HepG2 (cell line): ENCODE results near the gene TNPO3. TPM values are rescaled to one million over a fixed set of nuclear protein-coding genes. Genes with fewer than 3 reads are reported as not detected.

Experiments
- ATAC-seq: fragments of 200-7000 bp; cut with Tn5 transposase; 3 replicates; pipeline ENCODE4 v1.9.1; 2020; ENCODE audit warnings: mild to moderate bottlenecking, moderate library complexity
- BruUV-seq: library from RNA; stranded (reverse); fragments of 400-500 nt; replicated peaks from 2 replicates; lab custom pipeline; 2021; lab: Mats Ljungman, UMichigan
- CTCF ChIA-PET: fragments of 300-600 bp; formaldehyde crosslinking; extraction: SDS; loops from one replicate; lab custom pipeline; 2021; ENCODE audit warnings: low total read pairs, inconsistent platforms, low intra/inter-chr PET ratio; lab: Yijun Ruan, JAX
- POLR2A ChIA-PET: fragments of 350-600 bp; sonication (Branson Sonifier 250); formaldehyde crosslinking; loops from one replicate; lab custom pipeline; 2020; ENCODE audit warnings: antibody characterized with exemption, inconsistent platforms; lab: Yijun Ruan, JAX
- DNase-seq: peaks from one replicate; pipeline ENCODE4 v3.0.0-alpha.2; 2015; ENCODE audit warnings: low spot score
- FAIRE-seq: peaks from 3 replicates; lab custom pipeline; 2011; peaks lifted over from hg19 to GRCh38; lab: Jason Lieb, UNC
- H2AFZ ChIP-seq: one replicate; pipeline ENCODE4 v1.6.1; 2011; ENCODE audit warnings: low read length, inconsistent platforms
- H3K27ac ChIP-seq: fragments of 300-600 bp; 3 replicates; pipeline ENCODE4 v1.8.0; 2011; ENCODE audit warnings: mixed run types, mild to moderate bottlenecking, mixed read lengths, low read length, inconsistent platforms; ENCODE audit not compliant: insufficient read depth; ENCODE audit errors: extremely low read length
- H3K27me3 ChIP-seq, 2 experiments: fragments of 200-600 bp in 1 of 2; 2 replicates in 1 of 2; 3 replicates in 1 of 2; pipeline versions ENCODE4 v1.6.0 to v1.8.0; 2011; ENCODE audit warnings: low read length in 2 of 2, mild to moderate bottlenecking in 2 of 2, moderate library complexity in 2 of 2, inconsistent platforms in 1 of 2; ENCODE audit not compliant: insufficient read depth in 2 of 2, control insufficient read depth in 1 of 2
- H3K36me3 ChIP-seq, 2 experiments: fragments of 200-600 bp in 1 of 2; replicated peaks in 1 of 2; 2 replicates in 1 of 2; 3 replicates in 1 of 2; pipeline versions ENCODE4 v1.5.1 to v1.8.0; 2011; ENCODE audit warnings: low read length in 2 of 2, inconsistent platforms in 1 of 2; ENCODE audit not compliant: insufficient read depth in 2 of 2, control insufficient read depth in 1 of 2
- H3K4me1 ChIP-seq: 2 replicates; pipeline ENCODE4 v1.5.1; 2012; ENCODE audit warnings: low read length, inconsistent platforms; ENCODE audit not compliant: insufficient read depth
- H3K4me2 ChIP-seq: 2 replicates; pipeline ENCODE4 v1.6.0; 2011; ENCODE audit warnings: low read depth, low read length, inconsistent platforms
- H3K4me3 ChIP-seq, 3 experiments: fragments of 200-600 bp in 1 of 3; sonication (generic), shearing (Covaris generic) in 1 of 3; replicated peaks in 1 of 3; 2 replicates each; pipeline ENCODE4 v1.5.1; 2011 to 2016; ENCODE audit warnings: low read length in 3 of 3, inconsistent platforms in 2 of 3, low read depth in 2 of 3, mild to moderate bottlenecking in 2 of 3, control low read depth in 1 of 3, mixed read lengths in 1 of 3; ENCODE audit not compliant: insufficient read depth in 1 of 3
- H3K79me2 ChIP-seq: one replicate; pipeline ENCODE4 v1.6.1; 2011; ENCODE audit warnings: low read length, inconsistent platforms; ENCODE audit not compliant: insufficient read depth
- H3K9ac ChIP-seq: 2 replicates; pipeline ENCODE4 v1.6.0; 2011; ENCODE audit warnings: mild to moderate bottlenecking, low read depth, low read length, inconsistent platforms; ENCODE audit not compliant: insufficient read depth
- H3K9me3 ChIP-seq: 2 replicates; pipeline ENCODE4 v1.5.1; 2012; ENCODE audit warnings: mild to moderate bottlenecking, low read length
- H4K20me1 ChIP-seq: 2 replicates; pipeline ENCODE4 v1.6.0; 2011; ENCODE audit warnings: inconsistent platforms, mild to moderate bottlenecking, low read length, moderate library complexity; ENCODE audit not compliant: insufficient read depth
- AGO1 ChIP-seq: fragments of 200-400 bp; formaldehyde crosslinking; IDR thresholded peaks from 2 replicates; pipeline ENCODE4 v1.6.1; 2017; ENCODE audit warnings: mild to moderate bottlenecking, low read depth, low read length, moderate library complexity; ENCODE audit not compliant: poor library complexity, severe bottlenecking
- BRD4 ChIP-seq: sonication (generic); formaldehyde crosslinking; IDR thresholded peaks from 2 replicates; pipeline ENCODE4 v1.4.0; 2020; ENCODE audit warnings: missing genetic modification reagents
- CBX5 ChIP-seq: sonication (generic); formaldehyde crosslinking; IDR thresholded peaks from 2 replicates; pipeline ENCODE4 v1.4.0; 2020; ENCODE audit warnings: missing genetic modification reagents, borderline replicate concordance
- EEA1 ChIP-seq: sonication (generic); formaldehyde crosslinking; IDR thresholded peaks from 2 replicates; pipeline ENCODE4 v1.5.1; 2020; ENCODE audit warnings: mild to moderate bottlenecking, missing genetic modification reagents, borderline replicate concordance
- KLF15 ChIP-seq: sonication (generic); formaldehyde crosslinking; IDR thresholded peaks from 2 replicates; pipeline ENCODE4 v1.8.1; 2023; ENCODE audit warnings: borderline replicate concordance, mild to moderate bottlenecking, inconsistent platforms, missing genetic modification reagents, mixed read lengths
- PITX1 ChIP-seq: sonication (generic); formaldehyde crosslinking; IDR thresholded peaks from 2 replicates; pipeline ENCODE4 v1.5.1; 2020; ENCODE audit warnings: mild to moderate bottlenecking, missing genetic modification reagents
- RORA ChIP-seq: sonication (generic); formaldehyde crosslinking; IDR thresholded peaks from 2 replicates; pipeline ENCODE4 v1.5.0; 2020; ENCODE audit warnings: mild to moderate bottlenecking, missing genetic modification reagents, moderate library complexity
- SMARCC2 ChIP-seq: fragments of 450-650 bp; IDR thresholded peaks from 2 replicates; pipeline ENCODE4 v1.6.1; 2017; ENCODE audit warnings: antibody characterized with exemption, mild to moderate bottlenecking
- SRSF1 ChIP-seq: fragments of 200-400 bp; formaldehyde crosslinking; optimal IDR thresholded peaks from 2 replicates; pipeline ENCODE3; 2017; ENCODE audit warnings: mild to moderate bottlenecking, low read depth, low read length, moderate library complexity
- ZFP1 ChIP-seq: IDR thresholded peaks from 2 replicates; pipeline ENCODE4 v1.6.1; 2016
- ZFP36L1 ChIP-seq: sonication (generic); formaldehyde crosslinking; IDR thresholded peaks from 2 replicates; pipeline ENCODE4 v1.8.0; 2022; ENCODE audit warnings: mild to moderate bottlenecking, missing genetic modification reagents, moderate library complexity
- ZFP82 ChIP-seq: sonication (generic); formaldehyde crosslinking; IDR thresholded peaks from 2 replicates; pipeline ENCODE4 v1.5.1; 2020; ENCODE audit warnings: mild to moderate bottlenecking, missing genetic modification reagents, borderline replicate concordance
- ZNF17 ChIP-seq: sonication (generic); formaldehyde crosslinking; IDR thresholded peaks from 2 replicates; pipeline ENCODE4 v1.5.0; 2020; ENCODE audit warnings: mild to moderate bottlenecking, missing genetic modification reagents
- ZNF383 ChIP-seq: sonication (generic); formaldehyde crosslinking; IDR thresholded peaks from 2 replicates; pipeline ENCODE4 v1.4.0; 2020; ENCODE audit warnings: missing genetic modification reagents, mild to moderate bottlenecking, borderline replicate concordance
- ZNF468 ChIP-seq: sonication (generic); formaldehyde crosslinking; IDR thresholded peaks from 2 replicates; pipeline ENCODE4 v1.8.0; 2022; ENCODE audit warnings: mild to moderate bottlenecking, moderate library complexity, missing genetic modification reagents
- ZNF629 ChIP-seq: sonication (generic); formaldehyde crosslinking; conservative IDR thresholded peaks from 2 replicates; pipeline ENCODE4 v1.5.0; 2020; ENCODE audit warnings: missing genetic modification reagents
- WGBS: methylation state at CpG from one replicate; pipeline ENCODE4 v1.1.6; 2017; ENCODE audit warnings: low lambda C conversion rate; 5-methylcytosine and 5-hydroxymethylcytosine counted together
- in situ Hi-C: cut with HindIII; loops from 2 replicates; pipeline ENCODE4 v1.10.0; 2017; ENCODE audit warnings: low pct_unique_long_range_greater_than_20kb; ENCODE audit not compliant: extremely low pct_ligation_motif_present
- intact Hi-C: fragments of 100-400 bp; cut with micrococcal nuclease; formaldehyde crosslinking; loops from one replicate; pipeline ENCODE4 v1.10.0; 2022; ENCODE audit not compliant: unreplicated experiment
- polyA plus RNA-seq, 8 experiments: library from polyadenylated mRNA; depleted of rRNA in 3 of 8; stranded (reverse) in 7 of 8; unstranded in 1 of 8; fragments of >200 nt; fragmentation: Illumina TruSeq in 4 of 8; extraction: Trizol in 4 of 8; gene quantifications; 2 replicates each; pipeline versions ENCODE4 v1.2.1 to v1.2.3, GENCODE V29; 2011 to 2016; ENCODE audit warnings: low read depth in 4 of 8, missing spikeins in 1 of 8, mixed read lengths in 1 of 8; ENCODE audit not compliant: insufficient read depth in 1 of 8
- total RNA-seq, 5 experiments: library from RNA; depleted of rRNA; stranded (reverse); fragments of >200 nt; fragmentation: Illumina TruSeq; extraction: Trizol; gene quantifications; 2 replicates each; pipeline ENCODE4 v1.2.3, GENCODE V29; 2016; ENCODE audit warnings: low read depth in 1 of 5
- TF ChIP-seq, protein P1 (sequence below): sonication (generic); formaldehyde crosslinking; IDR thresholded peaks from 2 replicates; pipeline ENCODE4 v1.4.0; 2020; ENCODE audit warnings: missing genetic modification reagents
- TF ChIP-seq, protein P2 (sequence below): sonication (generic); formaldehyde crosslinking; IDR thresholded peaks from 2 replicates; pipeline ENCODE4 v1.5.0; 2020; ENCODE audit warnings: mild to moderate bottlenecking, missing genetic modification reagents, borderline replicate concordance
- TF ChIP-seq, protein P3 (sequence below): sonication (generic); formaldehyde crosslinking; conservative IDR thresholded peaks from 2 replicates; pipeline ENCODE4 v1.8.1; 2023; ENCODE audit warnings: missing genetic modification reagents

The TNPO3 gene
- total and polyA plus RNA-seq, 2 of the 13 experiments (the other 11 are each of a cell fraction or from before 2014, with no cell fraction given), result 23.8 to 44.6 TPM

DNA sequence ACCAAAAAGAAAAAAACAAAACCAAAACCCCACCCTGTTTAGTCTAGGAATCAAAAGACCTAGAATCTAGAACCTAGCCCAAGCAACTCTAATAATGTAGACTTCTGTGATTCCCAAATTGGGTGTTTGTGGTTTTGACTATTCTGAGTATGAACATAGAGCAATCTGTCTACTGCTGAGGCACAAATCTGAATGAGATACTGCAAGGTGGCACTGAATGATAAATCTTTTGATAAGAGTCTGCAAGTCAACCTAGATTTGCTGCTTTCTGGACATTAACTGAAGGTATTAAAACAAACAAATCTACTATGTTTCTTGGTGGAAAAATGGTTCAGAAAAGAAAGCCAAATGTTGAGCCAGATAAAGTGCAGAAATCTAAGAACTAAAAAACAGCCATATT is 66.5 kb downstream of the TNPO3 start (continued):
- TF ChIP-seq BRD4, result no peak

DNA sequence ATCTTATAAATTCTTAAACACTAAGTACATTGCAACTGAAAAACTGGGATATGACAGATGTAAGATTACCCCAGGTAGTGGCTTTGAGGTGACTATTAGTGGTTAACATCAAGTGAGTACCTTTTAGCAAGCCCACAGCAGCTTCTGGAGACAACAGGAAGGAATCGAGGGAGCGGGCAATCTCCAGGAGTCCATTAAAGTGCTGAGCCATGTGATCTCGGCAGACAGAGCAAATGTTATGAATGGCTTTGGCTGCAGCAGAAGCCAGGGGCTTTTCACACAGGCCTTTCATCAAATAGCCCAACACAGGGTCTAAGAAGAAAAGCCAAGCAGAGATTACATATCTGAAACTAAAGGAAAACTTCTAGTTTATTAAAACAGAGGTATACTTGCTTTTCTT is 68.3 kb downstream of the TNPO3 start:
- 97% methylated on average over 3 of the region's 3 CpGs for WGBS
- CTCF ChIA-PET, result no interaction called here
- no peak for TF ChIP-seq ZNF468
- no peak for TF ChIP-seq PITX1 (CRISPR knock-in tag)
- TF ChIP-seq ZNF629 (CRISPR knock-in tag), result no peak
- TF ChIP-seq, protein P1, sequence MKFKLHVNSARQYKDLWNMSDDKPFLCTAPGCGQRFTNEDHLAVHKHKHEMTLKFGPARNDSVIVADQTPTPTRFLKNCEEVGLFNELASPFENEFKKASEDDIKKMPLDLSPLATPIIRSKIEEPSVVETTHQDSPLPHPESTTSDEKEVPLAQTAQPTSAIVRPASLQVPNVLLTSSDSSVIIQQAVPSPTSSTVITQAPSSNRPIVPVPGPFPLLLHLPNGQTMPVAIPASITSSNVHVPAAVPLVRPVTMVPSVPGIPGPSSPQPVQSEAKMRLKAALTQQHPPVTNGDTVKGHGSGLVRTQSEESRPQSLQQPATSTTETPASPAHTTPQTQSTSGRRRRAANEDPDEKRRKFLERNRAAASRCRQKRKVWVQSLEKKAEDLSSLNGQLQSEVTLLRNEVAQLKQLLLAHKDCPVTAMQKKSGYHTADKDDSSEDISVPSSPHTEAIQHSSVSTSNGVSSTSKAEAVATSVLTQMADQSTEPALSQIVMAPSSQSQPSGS (CRISPR knock-in tag), result no peak
- TF ChIP-seq, protein P2, sequence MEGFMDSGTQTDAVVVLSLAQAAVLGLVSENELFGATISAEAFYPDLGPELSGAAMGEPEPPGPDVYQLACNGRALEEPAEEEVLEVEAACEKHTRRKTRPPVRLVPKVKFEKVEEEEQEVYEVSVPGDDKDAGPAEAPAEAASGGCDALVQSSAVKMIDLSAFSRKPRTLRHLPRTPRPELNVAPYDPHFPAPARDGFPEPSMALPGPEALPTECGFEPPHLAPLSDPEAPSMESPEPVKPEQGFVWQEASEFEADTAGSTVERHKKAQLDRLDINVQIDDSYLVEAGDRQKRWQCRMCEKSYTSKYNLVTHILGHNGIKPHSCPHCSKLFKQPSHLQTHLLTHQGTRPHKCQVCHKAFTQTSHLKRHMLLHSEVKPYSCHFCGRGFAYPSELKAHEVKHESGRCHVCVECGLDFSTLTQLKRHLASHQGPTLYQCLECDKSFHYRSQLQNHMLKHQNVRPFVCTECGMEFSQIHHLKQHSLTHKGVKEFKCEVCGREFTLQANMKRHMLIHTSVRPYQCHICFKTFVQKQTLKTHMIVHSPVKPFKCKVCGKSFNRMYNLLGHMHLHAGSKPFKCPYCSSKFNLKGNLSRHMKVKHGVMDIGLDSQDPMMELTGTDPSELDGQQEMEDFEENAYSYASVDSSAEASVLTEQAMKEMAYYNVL, result no peak
- TF ChIP-seq CBX5 (CRISPR knock-in tag), result no peak
- no peak for TF ChIP-seq RORA (CRISPR knock-in tag)
- no peak for TF ChIP-seq EEA1 (CRISPR knock-in tag)
- no peak for TF ChIP-seq ZNF17 (CRISPR knock-in tag)
- TF ChIP-seq ZFP36L1, result no peak
- no peak for TF ChIP-seq ZFP1 (CRISPR knock-in tag)
- TF ChIP-seq, protein P3, sequence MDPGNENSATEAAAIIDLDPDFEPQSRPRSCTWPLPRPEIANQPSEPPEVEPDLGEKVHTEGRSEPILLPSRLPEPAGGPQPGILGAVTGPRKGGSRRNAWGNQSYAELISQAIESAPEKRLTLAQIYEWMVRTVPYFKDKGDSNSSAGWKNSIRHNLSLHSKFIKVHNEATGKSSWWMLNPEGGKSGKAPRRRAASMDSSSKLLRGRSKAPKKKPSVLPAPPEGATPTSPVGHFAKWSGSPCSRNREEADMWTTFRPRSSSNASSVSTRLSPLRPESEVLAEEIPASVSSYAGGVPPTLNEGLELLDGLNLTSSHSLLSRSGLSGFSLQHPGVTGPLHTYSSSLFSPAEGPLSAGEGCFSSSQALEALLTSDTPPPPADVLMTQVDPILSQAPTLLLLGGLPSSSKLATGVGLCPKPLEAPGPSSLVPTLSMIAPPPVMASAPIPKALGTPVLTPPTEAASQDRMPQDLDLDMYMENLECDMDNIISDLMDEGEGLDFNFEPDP (CRISPR knock-in tag), result no peak
- TF ChIP-seq SRSF1, result no peak
- TF ChIP-seq ZFP82 (CRISPR knock-in tag), result no peak
- no peak for TF ChIP-seq AGO1
- no peak for TF ChIP-seq SMARCC2
- TF ChIP-seq KLF15 (CRISPR knock-in tag), result no peak
- TF ChIP-seq ZNF383 (CRISPR knock-in tag), result no peak

More for the DNA sequence above, 68.3 kb downstream of the TNPO3 start:
- in situ Hi-C loops, result no loop called here
- ATAC-seq (no peak), FAIRE-seq (no peak), DNase-seq (no peak)
- H3K4me1 ChIP-seq, result no peaks in the 10 kb centered on the region
- H4K20me1 ChIP-seq, result no peaks in the 10 kb centered on the region
- peaks cover 17 to 77% of the 10 kb centered on the region in 2 experiments for H3K36me3 ChIP-seq
- intact Hi-C loops, result no loop called here
- no peak overlapping the region for H3K27ac ChIP-seq
- no peaks in the 10 kb centered on the region for H3K27me3 ChIP-seq
- BruUV-seq, result no TSS peak
- no peak overlapping the region for H2AFZ ChIP-seq
- no peak overlapping the region for H3K9ac ChIP-seq
- no peak overlapping the region for H3K4me3 ChIP-seq
- no peaks in the 10 kb centered on the region for H3K9me3 ChIP-seq
- H3K79me2 ChIP-seq, result no peaks in the 10 kb centered on the region
- POLR2A ChIA-PET, result no interaction called here
- no peak overlapping the region for H3K4me2 ChIP-seq
